ENCODE data around the gene KIF5C. TPM values are rescaled to one million over a fixed set of nuclear protein-coding genes. Genes with fewer than 3 reads are reported as not detected.

KIF5C gene
- polyA plus RNA-seq, 10 donors: 1.4 to 3.1 (median 2.0) TPM

Other genes with a start within 250 kb of the KIF5C start
- gene EPC2, start 230.5 kb upstream of the KIF5C start, polyA plus RNA-seq (ENCODE audit: insufficient read length in 10 of 10): 10 to 100 TPM; 22.5 to 32.4 (median 27.2) TPM
- 1 to 10 TPM in 2 of 10 donors, under 1 TPM in 4, not detected in 4; 0.16 to 7.2 (median 0.40) TPM for gene LYPD6B, start 163.5 kb downstream of the KIF5C start, polyA plus RNA-seq (ENCODE audit: insufficient read length in 10 of 10)

Measured in muscle of back (tissue), 10 donors.